ENCODE data around the gene LMNA. TPM values are rescaled to one million over a fixed set of nuclear protein-coding genes. Genes with fewer than 3 reads are reported as not detected.
A peak's percentile ranks its signal among the peaks of the same experiment; 100 is the strongest.

The LMNA gene
- total and polyA plus RNA-seq, 2 donors (not counting 1 experiment from before 2014, with no cell fraction given) = 19.4 to 28.7 TPM

DNA sequence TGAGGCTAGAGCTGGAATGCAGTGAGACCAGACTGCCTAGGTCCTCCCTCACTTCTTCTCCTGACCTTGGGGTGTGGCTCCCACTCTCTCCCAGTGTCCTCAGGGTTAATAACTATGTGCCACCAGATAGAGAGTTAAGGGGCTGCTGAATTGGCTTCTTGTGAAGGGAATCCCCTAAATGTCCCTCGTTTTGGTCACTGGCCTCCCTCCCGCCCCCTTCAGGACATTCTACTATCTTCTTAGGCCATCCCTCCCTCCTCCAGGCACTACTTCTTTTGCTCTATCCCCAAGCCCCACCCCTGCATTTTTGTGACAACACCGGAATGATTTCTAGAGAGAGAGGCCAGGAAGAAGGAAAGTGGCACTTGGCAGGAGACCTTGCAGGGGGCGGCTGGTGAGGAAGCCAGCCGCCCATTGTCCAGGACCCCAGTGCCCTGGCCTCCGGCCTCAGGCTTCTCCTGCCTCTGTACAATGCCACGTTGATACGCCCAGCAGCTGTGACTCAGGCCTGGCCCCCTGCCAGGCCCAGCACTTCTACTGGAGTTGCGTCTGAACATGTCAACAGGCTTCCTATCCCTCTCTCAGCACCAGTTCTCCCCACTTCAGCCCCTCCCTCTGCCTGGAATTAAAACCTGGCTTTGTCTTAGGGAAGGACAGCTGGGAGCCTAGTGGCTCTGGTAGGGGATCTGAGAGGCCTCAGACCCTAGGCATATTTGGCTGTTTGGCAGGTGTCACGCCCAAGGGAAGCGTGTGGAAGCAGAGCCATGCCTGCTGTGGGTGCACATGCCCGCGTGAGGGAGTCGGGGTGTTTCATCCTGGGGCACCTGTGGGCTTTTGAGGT is 9.1 kb downstream of the LMNA start:
- peak; percentile 53 for DNase-seq
- ChIA-PET POLR2A (no interaction called here), CTCF (interaction anchor here (0.7 to 28.7 kb wide), 3 partner anchors 12 to 40 kb away, joined by 3 to 970 read pairs (median 4); no protein-coding TSS in a partner anchor)
- TF ChIP-seq CTCF (IDR thresholded peaks at IDR 0.05) = no peak
- no peak for TF ChIP-seq EZH2 (IDR thresholded peaks at IDR 0.05; ENCODE audit: borderline replicate concordance, insufficient read depth, low read depth, low read length, poor library complexity, severe bottlenecking)
- H3K4me3 Mint-ChIP-seq = no peak overlapping the region
- intact Hi-C loops (cut with micrococcal nuclease) = no loop called here
- no peaks in the 10 kb centered on the region for H3K9me3 Mint-ChIP-seq (ENCODE audit: insufficient read depth)
- H3K4me2 ChIP-seq (replicated peaks; ENCODE audit: low read depth, low read length, poor library complexity, severe bottlenecking) = no peak overlapping the region
- H3K27me3 Mint-ChIP-seq = peaks cover 12% of the 10 kb centered on the region
- peaks cover 14 to 25% of the 10 kb centered on the region in 2 donors for H3K4me1 ChIP-seq (ENCODE audit: control insufficient read depth in 2 of 2, insufficient read depth in 2 of 2, low read length in 2 of 2)
- H4K20me1 ChIP-seq (ENCODE audit: control insufficient read depth, insufficient read depth, low read length, poor library complexity, severe bottlenecking) = no peaks in the 10 kb centered on the region
- H3K9me3 ChIP-seq (ENCODE audit: control extremely low read depth in 1 of 3, control insufficient read depth in 2 of 3, insufficient read depth in 1 of 3, low read length in 2 of 3) = peaks cover 0 to 2% (median 0%) of the 10 kb centered on the region in 3 donors
- H3K27me3 ChIP-seq (replicated peaks in 1 of 4; ENCODE audit: control extremely low read depth in 1 of 4, control insufficient read depth in 3 of 4, insufficient read depth in 4 of 4, low read length in 3 of 4) = peaks cover 0 to 23% (median 7%) of the 10 kb centered on the region in 4 experiments
- no peak overlapping the region for H3K27ac ChIP-seq (ENCODE audit: low read length in 2 of 2)
- H3K36me3 ChIP-seq (replicated peaks in 1 of 2; ENCODE audit: control extremely low read depth in 1 of 2, control insufficient read depth in 1 of 2, extremely low read depth in 1 of 2, insufficient read depth in 2 of 2, low read length in 1 of 2) = no peaks in the 10 kb centered on the region
- H3K79me2 ChIP-seq (ENCODE audit: control insufficient read depth, insufficient read depth, low read length) = no peaks in the 10 kb centered on the region
- 27% methylated on average over 13 of the region's 14 CpGs for WGBS (ENCODE audit: insufficient coverage)
- no peak overlapping the region for H3K9ac ChIP-seq (ENCODE audit: low read length)
- H2AFZ ChIP-seq (ENCODE audit: insufficient read depth, low read depth, low read length, poor library complexity, severe bottlenecking) = no peak overlapping the region
- no peak for ATAC-seq (ENCODE audit: low read depth)
- peaks cover 46% of the 10 kb centered on the region for H3K4me1 Mint-ChIP-seq
- no peak overlapping the region for H3K27ac Mint-ChIP-seq
- H3K4me3 ChIP-seq (ENCODE audit: control extremely low read depth in 1 of 5, extremely low read depth in 1 of 5, insufficient read depth in 1 of 5, low read depth in 2 of 5, low read length in 4 of 5) = no peak overlapping the region
